SU-DHL-6 (cell line): ENCODE data around the gene MYH7B.

ENCODE experiments used
- CTCF ChIP-seq: fragments of 200-600 bp; sonication (generic); IDR thresholded peaks from one replicate; pipeline ENCODE4 v1.5.1; 2017; ENCODE audit warnings: antibody characterized with exemption, mild to moderate bottlenecking, low read length, moderate library complexity; ENCODE audit not compliant: insufficient read depth, poor library complexity, severe bottlenecking
- EZH2phosphoT487 ChIP-seq: fragments of 200-600 bp; sonication (generic), shearing (Covaris generic); conservative IDR thresholded peaks from 2 replicates; pipeline ENCODE4 v1.6.1; 2018; ENCODE audit warnings: mild to moderate bottlenecking, antibody characterized with exemption, low read length, moderate library complexity, mixed read lengths

GRCh38 chr20:34949120-34949519 lies 6.5 kb upstream of the MYH7B start:
- TF ChIP-seq CTCF (no peak), EZH2phosphoT487 (no peak)
